ENCODE results near the gene MEGF11.

GRCh38 chr15:65960586-65960985 lies 293.0 kb downstream of the MEGF11 start:
- TF ChIP-seq CTCF (IDR thresholded peaks at IDR 0.05) (no peak), POLR2A (IDR thresholded peaks at IDR 0.05) (no peak)

All from right lobe of liver (tissue), 4 donors.